PC-9 (cell line): ENCODE results near the gene SLC25A26.

Experiments
- CTCF ChIP-seq: fragments of 200-600 bp; sonication (generic); conservative IDR thresholded peaks from 2 replicates; pipeline ENCODE4 v1.6.1; 2017; ENCODE audit warnings: mixed run types, antibody characterized with exemption, mild to moderate bottlenecking, moderate library complexity
- EZH2 ChIP-seq: fragments of 200-600 bp; sonication (generic); IDR thresholded peaks from 2 replicates; pipeline ENCODE4 v1.8.0; 2017; ENCODE audit warnings: antibody characterized with exemption, low read depth

- TF ChIP-seq CTCF (no peak), EZH2 (no peak)
Measured at GRCh38 chr3:66268864-66269263, 48.1 kb downstream of the SLC25A26 start.
